KG1 (cell line): ENCODE measurements around the gene LRRC3.

Source experiments
- DNase-seq: peaks from one replicate; lab custom pipeline; 2025; lab: John Stamatoyannopoulos, UW

The LRRC3 gene

GRCh38 chr21:44424608-44425306 is 30.6 kb upstream of the LRRC3 start:
- DNase-seq: no peak

DNA sequence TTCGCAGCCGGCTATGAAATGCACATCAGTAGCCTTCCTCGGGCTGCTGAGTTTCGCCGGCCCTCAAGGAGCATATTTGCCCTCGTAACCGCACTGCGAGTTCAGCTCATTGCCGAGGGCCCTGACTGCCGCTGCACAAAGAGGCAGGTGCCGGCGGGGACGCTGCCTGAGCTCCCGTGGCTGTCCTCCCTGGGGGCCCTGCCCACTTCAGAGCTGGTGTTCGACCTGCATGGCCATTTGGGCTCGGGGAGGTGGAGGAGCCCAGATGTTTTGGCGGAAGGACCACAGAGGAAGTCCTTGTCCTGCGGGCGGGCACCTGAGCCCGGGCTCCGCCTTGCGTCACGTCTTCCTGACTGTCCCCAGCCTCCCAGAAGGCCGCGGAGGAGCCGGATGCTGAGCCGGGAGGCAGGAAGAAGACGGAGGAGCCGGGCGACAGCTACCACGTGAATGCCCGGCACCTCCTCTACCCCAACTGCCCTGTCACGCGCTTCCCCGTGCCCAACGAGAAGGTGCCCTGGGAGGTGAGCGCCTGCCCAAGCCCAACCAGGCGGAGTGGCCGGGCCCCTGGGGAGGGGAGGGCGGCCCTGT is 29.9 kb upstream of the LRRC3 start:
- no peak for DNase-seq

- no peak for DNase-seq
Measured at GRCh38 chr21:44425895-44426662, 29.2 kb upstream of the LRRC3 start.

DNA sequence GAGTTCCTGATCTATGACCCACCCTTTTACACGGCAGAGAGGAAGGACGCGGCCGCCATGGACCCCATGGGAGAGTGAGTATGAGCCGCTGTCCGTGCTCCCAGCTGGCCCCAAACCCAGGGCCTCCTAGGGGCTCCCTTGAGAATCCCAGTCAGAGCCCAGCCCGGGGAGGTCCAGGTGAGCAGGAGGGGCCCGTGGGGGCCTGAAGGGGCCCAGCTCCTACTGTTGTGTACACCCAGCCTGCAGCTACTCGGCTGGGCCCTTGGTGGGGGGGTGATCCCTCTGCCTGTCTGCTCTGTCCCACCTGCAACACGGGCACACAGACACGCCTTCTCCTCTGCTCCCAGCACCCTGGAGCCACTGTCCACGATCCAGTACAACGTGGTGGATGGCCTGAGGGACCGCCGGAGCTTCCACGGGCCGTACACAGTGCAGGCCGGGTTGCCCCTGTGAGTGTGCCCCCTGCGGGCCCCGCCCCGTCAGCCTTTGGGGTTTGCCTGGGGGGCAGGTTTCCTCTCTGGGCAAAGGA is 28.6 kb upstream of the LRRC3 start:
- no peak for DNase-seq

- DNase-seq: no peak
Measured at GRCh38 chr21:44427241-44428120, 27.8 kb upstream of the LRRC3 start.

GRCh38 chr21:44428281-44428960 is 26.9 kb upstream of the LRRC3 start:
- no peak for DNase-seq

- DNase-seq: no peak
Measured at GRCh38 chr21:44429894-44430293, 25.4 kb upstream of the LRRC3 start.

- DNase-seq: no peak
Measured at GRCh38 chr21:44431300-44431699, 24.0 kb upstream of the LRRC3 start.

GRCh38 chr21:44432841-44433790 is 22.2 kb upstream of the LRRC3 start:
- no peak for DNase-seq

DNA sequence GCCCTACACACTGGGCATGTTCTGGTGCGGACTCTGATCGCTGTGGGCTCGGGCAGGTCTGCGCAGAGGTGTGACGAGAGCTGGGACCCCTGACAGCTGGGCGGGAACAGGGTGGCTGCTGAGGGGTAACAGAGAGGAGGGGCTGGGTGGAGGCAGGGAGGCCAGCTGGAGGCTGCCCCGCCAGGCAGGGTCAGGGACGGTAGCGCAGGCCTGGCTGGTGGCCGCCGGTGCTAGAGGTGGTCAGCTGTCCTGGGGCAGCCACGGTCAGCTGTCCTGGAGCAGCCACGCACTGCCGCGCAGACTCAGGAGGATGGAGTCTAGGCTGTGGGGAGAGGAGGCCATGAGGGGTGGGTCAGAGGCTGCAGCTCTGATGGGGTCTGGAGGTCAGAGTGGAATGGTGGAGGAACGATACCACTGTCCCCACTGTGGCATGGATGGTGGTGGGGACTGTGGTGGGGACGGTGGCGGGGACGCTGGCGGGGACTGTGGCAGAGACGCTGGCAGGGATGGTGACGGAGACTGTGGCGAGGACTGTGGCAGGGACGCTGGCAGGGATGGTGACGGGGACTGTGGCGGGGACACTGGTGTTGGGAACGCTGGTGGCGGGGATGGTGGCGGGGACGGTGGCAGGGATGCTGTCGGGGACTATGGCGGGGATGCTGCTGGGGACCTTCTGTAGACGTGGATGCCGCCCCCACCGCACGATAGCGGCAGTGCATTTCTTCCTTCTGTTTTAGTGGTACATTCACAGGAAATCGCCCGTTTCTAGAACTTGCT is 21.3 kb upstream of the LRRC3 start:
- DNase-seq: no peak

DNA sequence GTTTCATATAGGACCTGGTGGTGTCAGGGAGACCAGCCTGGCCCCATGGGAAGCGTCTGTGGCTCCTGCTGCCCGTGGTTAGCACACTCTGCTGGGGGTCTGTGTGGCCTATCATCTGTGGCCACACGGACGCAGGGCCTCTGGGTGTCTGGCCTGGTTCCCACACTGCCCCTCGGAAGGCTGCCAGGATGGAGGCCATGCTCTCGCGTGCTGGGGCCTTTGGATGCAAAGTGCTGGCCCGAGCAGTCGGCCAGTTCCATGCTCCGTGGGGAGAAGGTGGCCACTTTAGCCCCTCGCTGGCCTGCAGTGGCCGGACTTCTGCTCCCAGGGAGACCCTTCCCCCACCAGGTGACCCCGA is 20.8 kb upstream of the LRRC3 start:
- DNase-seq: no peak

GRCh38 chr21:44434936-44435635 is 20.2 kb upstream of the LRRC3 start:
- no peak for DNase-seq

DNA sequence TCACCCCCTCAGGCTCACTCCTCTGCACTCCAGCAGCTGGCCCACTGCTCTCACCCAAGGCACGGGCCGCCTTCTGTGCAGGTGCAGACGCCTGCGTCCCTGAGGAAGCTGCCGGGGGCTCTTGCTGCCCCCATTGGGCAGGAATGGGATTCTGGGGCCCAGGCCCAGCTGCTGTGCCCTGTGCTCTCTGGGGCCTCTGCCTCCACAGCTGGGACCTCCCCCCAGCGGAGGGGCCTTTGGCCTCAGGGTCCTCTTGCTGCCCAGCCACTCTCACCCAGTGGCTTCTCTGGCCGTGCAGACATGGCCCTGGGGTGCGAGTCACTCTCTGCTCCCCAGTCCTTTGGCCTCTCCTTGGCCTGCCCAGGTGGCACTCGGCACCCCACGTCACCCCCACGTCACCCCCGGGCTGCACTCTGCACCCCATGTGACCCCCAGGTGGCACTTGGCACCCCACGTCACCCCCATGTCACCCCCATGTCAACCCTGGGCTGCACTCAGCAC is 19.1 kb upstream of the LRRC3 start:
- DNase-seq: no peak

DNA sequence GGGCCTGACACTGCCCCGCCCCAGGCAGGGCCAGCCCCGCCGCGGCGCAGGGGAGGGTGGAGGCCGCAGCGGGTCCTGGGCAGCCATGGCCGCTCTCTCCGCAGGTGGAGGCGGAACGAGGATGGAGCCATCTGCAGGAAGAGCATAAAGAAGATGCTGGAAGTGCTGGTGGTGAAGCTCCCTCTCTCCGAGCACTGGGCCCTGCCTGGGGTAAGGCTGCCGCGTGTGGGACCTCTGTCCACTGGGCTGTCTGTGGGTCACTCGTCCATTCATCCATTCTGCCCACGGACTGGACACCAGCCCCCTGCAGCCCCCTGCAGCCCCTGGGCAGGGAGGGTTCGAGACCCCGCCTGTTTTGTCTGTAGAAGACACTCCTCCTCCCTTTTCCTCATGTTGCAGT is 18.4 kb upstream of the LRRC3 start:
- no peak for DNase-seq

- DNase-seq: no peak
Measured at GRCh38 chr21:44437371-44437695, 18.0 kb upstream of the LRRC3 start.

DNA sequence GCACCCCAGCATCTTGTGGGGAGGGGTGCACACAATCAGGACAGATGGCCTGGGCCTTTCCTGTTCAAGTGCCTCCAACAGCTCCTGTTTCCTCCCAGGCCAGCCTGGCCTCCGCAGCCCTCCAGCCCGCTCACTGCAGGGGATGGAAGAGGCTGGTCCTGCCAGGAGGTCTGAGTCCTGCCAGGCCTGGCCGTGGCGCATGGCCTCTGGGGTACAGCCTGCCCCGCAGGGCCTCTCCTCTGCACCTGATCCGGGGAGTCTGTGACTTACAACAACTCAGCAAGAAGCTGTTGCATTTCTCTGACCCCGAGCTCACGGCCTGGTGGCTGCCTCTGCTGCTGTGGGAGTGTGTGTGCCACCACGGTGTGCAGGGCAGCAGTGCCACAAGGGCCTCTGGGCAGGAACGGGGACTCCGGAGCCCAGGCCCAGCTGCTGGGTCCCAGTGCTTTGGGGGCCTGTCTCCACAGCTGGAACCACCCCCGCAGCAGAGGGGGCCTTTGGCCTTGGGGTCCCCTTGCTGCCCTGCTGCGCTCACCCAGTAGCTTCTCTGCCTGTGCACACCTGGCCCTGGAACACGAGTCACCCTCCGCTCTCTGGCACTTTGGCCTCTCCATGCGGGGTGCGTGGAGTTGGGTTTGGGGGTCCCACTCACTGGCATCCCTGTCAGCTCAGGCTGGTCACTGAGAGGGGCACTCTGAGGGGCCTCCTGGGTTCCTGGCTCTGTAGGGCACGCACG is 17.4 kb upstream of the LRRC3 start:
- DNase-seq: no peak

DNA sequence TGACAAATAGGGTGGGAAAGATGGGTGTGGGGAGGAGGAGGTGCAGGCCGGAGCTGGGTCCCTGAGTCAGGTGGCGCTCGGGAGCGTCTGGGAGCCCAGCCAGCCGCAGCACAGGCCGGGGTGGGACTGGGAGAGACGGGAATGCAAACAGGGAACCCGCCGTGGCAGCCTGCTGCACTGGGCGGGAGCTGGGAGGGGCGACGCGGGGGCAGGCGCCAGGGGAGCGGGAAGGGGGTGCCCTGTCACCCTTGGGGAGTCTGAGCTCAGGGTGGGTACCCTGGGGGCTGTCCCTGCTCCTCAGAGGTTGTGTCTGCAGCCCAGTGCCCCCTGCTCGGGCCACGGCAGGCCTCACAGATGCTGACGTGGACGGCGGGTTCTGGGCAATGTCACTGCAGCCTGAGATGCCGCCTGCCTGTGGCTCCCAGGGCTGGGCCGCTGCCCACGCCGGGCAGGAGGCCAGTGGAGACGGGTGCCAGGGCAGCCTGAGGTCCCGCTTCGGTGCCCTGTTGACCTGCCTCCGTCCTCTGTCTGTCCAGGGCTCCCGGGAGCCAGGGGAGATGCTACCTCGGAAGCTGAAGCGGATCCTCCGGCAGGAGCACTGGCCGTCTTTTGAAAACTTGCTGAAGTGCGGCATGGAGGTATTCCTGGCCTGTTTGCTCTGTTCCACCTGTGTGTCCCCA is 16.6 kb upstream of the LRRC3 start:
- no peak for DNase-seq

GRCh38 chr21:44439211-44439600 is 16.1 kb upstream of the LRRC3 start:
- DNase-seq: no peak
